AG04449 (cell line): Measurements from ENCODE around the gene PYM1.
"Not testable (repeated sequence)": the region's sequence is repeated elsewhere in the genome, so short reads cannot be mapped to it uniquely, and the experiment has no call there.

ENCODE experiments used
- CTCF ChIA-PET: fragments of 350-600 bp; formaldehyde crosslinking; extraction: SDS; loops from one replicate; lab custom pipeline; 2021; ENCODE audit warnings: antibody characterized with exemption; lab: Yijun Ruan, JAX
- POLR2A ChIA-PET: fragments of 400-600, 350-600 bp; formaldehyde crosslinking; extraction: SDS; loops from one replicate; lab custom pipeline; 2020; ENCODE audit warnings: antibody characterized with exemption, inconsistent platforms; lab: Yijun Ruan, JAX
- DNase-seq: peaks from one replicate; pipeline ENCODE4 v3.0.0-alpha.2; 2010; ENCODE audit warnings: low read depth, low spot score
- H3K4me3 ChIP-seq: 2 replicates; pipeline ENCODE4 v1.5.1; 2011; ENCODE audit warnings: low read depth, mild to moderate bottlenecking, control low read depth, low read length
- CTCF ChIP-seq: IDR thresholded peaks from one replicate; pipeline ENCODE4 v1.5.1; 2011; ENCODE audit warnings: mild to moderate bottlenecking, moderate library complexity, low read length, control low read depth, inconsistent platforms; ENCODE audit not compliant: insufficient read depth; ENCODE audit errors: missing control alignments

PYM1 gene

GRCh38 chr12:55891310-55891709 lies 36.4 kb downstream of the PYM1 start:
- DNase-seq = no peak
- no peak overlapping the region for H3K4me3 ChIP-seq
- ChIA-PET POLR2A (no interaction called here), CTCF (no interaction called here)
- no peak for TF ChIP-seq CTCF

- TF ChIP-seq CTCF = no peak
- CTCF ChIA-PET = interaction anchor here (1.4 kb wide), 1 partner anchor 41 kb away, joined by 4 read pairs; no protein-coding TSS in a partner anchor
- H3K4me3 ChIP-seq = no peak overlapping the region
- DNase-seq = no peak
- POLR2A ChIA-PET = no interaction called here
Observed at GRCh38 chr12:55885113-55885512, 42.6 kb downstream of the PYM1 start.

GRCh38 chr12:55877824-55878223 lies 49.9 kb downstream of the PYM1 start:
- H3K4me3 ChIP-seq = no peak overlapping the region
- ChIA-PET POLR2A (no interaction called here), CTCF (interaction anchor here (0.6 kb wide), 1 partner anchor 47 kb away, joined by 3 read pairs; no protein-coding TSS in a partner anchor)
- no peak for TF ChIP-seq CTCF
- DNase-seq = no peak

- no peak for TF ChIP-seq CTCF
- POLR2A ChIA-PET = no interaction called here
Observed at GRCh38 chr12:55875704-55876467, 51.8 kb downstream of the PYM1 start.

GRCh38 chr12:55874443-55874842 lies 53.3 kb downstream of the PYM1 start:
- no peak overlapping the region for H3K4me3 ChIP-seq
- ChIA-PET CTCF (no interaction called here), POLR2A (interaction anchor here (1.0 kb wide), 1 partner anchor 24 kb away, joined by 3 read pairs; no protein-coding TSS in a partner anchor)
- TF ChIP-seq CTCF = no peak
- DNase-seq = no peak

More at GRCh38 chr12:55875704-55876467, 51.8 kb downstream of the PYM1 start:
- H3K4me3 ChIP-seq = no peak overlapping the region
- CTCF ChIA-PET = no interaction called here
- DNase-seq = no peak

- DNase-seq, POLR2A ChIA-PET, H3K4me3 ChIP-seq: not testable (repeated sequence)
- CTCF ChIA-PET = interaction anchor here (1.1 kb wide), 1 partner anchor 11 kb away, joined by 3 read pairs; no protein-coding TSS in a partner anchor
Observed at GRCh38 chr12:55866454-55867004, 61.2 kb downstream of the PYM1 start.

- ChIA-PET POLR2A (no interaction called here), CTCF (no interaction called here)
- no peak for TF ChIP-seq CTCF
- DNase-seq = no peak
- no peak overlapping the region for H3K4me3 ChIP-seq
Observed at GRCh38 chr12:55865327-55865726, 62.4 kb downstream of the PYM1 start.

- POLR2A ChIA-PET, H3K4me3 ChIP-seq, DNase-seq, CTCF ChIA-PET: not testable (repeated sequence)
Observed at GRCh38 chr12:55862931-55863330, 64.8 kb downstream of the PYM1 start.
